Tongue (tissue), 2 donors: ENCODE data around the gene PPP6R2. TPM values are rescaled to one million over a fixed set of nuclear protein-coding genes. Genes with fewer than 3 reads are reported as not detected.
"Not testable (repeated sequence)": the region's sequence is repeated elsewhere in the genome, so short reads cannot be mapped to it uniquely, and the experiment has no call there.

ENCODE experiments used
- DNase-seq: peaks from one replicate; pipeline ENCODE4 v3.0.0-alpha.2; 2015
- total RNA-seq: library from RNA; depleted of rRNA; stranded (reverse); fragments of >200 nt; gene quantifications from one replicate; pipeline ENCODE4 v1.2.3, GENCODE V29; 2014

Gene PPP6R2
- total RNA-seq, 1 donor from 2014 or later: 49.5 TPM

DNA sequence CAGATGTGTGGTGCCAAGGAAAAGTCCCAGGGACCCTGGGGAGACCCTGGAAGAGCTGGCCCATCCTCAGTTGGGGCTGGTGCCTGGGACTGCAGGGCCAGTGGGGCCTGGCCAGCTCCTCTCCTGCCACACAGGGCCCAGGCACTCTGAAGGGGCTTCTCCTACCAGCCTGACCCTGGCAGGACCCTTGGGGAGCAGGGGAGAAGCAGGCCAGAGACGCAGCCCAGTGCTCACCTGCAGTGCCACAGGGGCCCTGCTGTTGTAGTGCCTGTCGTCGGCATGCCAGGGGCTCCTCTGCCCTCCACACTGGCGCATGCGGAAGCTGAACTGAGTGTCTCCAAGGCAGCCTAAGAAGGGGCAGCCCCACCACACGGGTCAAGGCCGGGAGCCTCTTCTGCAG lies 25.5 kb upstream of the PPP6R2 start:
- no peak for DNase-seq

DNA sequence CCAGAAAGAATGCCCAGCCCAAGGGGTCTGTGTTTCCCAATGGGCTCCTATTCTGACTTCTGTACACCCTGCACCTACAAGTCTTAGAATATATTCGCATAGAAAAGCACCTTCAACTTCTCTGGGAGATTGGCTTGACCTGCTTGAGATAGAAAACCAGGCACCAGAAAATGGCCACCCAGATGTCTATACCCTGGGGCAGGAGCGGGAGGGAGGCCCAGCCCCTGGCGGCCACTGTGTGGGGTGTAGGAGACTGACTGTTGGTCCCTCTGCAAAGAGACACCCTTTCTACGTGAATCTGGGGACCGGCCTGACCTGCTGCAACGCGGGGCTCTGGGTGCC lies 24.8 kb upstream of the PPP6R2 start:
- DNase-seq: no peak

DNA sequence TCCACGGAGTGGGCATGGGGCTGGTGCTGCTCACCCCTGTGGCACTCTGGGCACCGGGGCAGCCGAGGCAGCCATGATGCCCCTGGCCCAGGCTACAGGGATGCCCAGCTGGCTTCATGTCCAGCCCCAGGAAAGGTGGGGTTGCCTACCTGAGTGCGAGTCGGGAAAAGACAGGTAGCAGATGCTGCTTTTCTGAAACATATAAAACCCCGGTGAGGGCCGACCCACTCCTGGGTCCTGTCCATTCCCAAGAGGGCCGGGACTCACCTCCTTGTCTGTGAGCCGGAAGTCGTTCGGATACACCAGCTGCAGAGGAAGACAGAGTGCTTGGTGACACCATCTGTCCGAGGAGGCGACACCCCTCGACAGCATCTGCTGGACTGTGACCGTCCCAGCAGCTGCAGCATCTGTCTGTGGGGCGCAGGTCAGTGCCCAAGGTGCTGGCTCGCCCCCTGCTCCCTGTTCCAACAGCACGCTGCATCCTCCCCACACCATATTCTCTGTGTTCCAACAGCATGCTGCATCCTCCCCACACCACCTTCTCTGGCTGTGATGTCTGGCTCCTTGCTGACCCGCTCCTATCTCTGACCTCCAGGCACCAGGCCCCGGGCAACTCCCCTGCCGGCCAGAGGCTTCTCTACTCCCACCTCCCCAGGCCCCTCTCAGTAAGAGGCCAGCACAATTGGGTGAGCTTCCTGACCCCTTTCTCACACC lies 24.3 kb upstream of the PPP6R2 start:
- no peak for DNase-seq

DNA sequence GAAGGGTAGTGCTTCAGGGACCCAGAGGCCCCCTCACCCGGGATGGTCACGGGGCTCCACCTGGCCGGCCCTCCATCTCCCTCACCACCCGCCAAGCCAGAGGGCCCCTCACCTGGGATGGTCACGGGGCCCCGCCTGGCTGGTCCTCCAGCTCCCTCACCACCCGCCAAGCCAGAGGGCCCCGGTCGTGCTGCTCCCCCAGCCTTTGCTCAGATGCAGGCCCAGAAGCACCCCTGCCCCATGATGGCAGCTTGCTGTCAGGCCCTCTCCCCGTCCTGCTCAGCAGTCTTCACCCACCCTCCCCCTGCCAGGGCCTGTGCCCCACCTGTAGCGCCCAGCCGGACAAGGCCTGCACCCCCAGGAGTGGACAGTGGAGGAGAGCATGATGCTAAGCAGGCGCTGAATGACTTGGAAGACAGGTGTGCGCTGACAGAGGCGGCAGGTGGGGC lies 23.6 kb upstream of the PPP6R2 start:
- DNase-seq: no peak

DNA sequence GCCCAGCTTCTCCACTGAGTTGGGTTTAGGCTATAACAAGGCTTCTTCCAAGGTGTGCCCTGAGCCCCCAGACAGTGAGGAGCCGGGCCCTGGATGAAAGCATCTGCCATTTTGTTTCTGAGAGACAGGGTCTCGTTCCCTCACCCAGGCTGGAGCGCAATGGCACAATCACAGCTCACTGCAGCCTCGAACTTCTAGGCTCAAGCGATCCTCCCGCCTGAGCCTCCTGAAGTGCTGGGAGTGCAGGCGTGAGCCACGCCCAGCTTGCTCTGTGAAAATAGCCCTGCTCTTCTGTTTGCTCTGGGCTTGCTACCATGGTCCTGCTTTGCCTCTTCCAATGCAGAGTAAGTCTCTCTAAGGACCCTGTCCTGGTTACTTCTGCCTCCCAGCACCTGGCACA lies 23.0 kb upstream of the PPP6R2 start:
- DNase-seq: no peak

DNA sequence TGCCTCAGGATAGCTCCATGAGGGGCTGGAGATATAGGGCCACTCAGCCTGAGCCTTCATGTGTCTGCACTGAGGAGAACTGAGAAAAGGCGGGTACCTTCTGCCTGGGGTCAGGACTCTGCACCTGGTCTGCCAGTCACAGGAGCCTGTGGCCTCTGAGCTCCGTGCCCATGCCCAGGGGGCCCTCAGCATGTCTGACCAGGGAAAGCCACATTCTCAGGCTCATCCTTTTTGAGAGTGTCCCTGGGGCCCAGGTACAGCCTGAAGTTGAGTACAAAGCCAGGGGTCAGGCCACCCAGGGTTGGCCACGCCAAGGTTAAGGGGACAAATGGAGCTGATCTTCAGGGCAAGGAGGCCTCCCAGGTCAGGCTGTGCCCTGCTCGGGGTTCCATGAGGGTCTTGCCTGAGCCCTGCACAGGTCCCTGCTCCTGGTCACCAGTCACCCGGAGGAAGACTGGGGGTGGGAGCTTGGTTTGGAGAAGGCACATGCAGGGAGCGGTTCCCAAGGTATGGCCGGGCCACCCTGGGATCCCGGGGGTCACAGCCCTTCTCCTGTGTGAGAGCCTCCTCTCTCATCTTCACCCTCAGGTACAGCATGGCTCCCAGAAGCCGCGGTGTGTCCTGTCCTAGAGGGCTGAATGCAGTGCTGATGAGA lies 22.3 kb upstream of the PPP6R2 start:
- no peak for DNase-seq

DNA sequence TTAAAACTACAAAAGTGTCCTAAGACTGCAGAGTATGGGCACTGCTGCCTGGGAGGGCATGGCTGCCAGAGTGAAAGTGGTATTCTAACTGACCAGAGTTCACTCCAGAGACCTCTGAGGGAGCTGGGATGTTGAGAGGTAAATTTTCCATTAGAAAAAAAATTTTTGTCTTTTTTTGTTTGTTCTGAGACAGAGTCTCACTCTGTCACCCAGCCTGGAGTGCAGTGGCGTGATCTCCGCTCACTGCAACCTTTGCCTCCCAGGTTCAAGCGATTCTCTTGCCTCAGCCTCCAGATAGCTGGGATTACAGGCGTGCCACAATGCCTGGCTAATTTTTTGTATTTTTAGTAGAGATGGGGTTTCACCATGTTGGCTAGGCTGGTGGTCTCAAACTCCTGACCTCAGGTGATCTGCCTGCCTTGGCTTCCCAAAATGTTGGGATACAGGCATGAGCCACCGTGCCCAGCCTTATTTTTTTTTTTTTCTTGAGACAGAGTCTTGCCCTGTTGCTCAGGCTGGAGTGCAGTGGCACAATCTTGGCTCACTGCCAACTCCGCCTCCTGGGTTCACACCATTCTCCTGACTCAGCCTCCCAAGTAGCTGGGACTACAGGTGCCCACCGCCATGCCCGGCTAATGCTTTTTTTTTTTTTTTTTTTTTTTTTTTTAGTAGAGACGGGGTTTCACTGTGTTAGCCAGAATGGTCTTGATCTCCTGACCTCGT lies 20.6 kb upstream of the PPP6R2 start:
- not testable (repeated sequence) for DNase-seq

DNA sequence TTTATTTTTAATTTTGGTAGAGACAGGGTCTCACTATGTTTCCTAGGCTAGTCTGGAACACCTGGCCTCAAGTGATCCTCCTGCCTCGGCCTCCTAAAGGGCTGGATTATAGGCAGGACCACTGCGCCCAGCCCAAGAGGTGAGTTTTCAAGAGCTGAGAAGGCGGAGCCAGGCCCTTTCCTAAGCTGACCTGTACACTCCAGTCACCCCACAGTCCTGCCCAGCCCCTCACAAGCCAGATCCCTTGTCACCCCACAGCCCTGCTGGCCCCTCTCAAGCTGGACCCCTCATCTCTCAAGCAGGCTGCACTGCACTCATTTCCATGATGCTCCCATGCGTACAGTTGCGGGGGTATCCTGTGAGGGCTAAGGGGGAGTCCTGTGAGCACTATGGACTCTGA lies 19.2 kb upstream of the PPP6R2 start:
- DNase-seq: no peak

DNA sequence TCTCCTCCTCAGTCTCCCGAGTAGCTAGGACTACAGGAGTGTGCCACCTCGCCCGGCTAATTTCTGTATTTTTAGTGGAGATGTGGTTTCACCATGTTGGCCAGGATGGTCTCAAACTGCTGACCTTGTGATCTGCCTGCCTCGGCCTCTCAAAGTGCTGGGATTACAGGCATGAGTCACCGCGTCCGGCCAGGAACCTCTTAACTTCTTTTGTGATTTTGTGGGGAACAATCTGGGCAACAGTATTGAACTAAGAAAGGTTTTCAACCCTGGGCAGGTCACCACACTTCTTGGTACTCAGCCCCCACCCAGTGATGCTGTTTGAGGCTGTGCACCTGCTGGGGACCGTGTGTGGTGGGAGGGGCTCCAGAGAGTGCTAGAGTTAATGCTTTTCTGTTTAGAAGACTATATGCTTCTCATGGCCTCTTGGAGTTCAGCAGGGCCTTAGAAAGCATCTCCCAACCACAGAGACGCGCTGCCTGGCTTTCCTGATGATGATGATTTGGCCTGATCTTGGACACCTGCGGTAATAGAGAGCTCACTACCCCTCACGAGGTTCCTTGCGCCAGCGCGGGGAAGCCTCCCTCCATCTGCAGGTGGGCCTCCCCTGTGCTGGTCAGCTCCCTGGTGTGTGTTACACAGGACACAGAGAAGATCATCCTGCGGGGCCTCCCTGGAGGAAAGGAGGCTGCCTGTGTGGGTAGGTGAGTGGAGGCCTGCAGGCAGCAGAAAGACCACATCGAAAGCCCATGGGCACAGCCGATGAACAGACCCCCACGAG lies 17.5 kb upstream of the PPP6R2 start:
- no peak for DNase-seq

DNA sequence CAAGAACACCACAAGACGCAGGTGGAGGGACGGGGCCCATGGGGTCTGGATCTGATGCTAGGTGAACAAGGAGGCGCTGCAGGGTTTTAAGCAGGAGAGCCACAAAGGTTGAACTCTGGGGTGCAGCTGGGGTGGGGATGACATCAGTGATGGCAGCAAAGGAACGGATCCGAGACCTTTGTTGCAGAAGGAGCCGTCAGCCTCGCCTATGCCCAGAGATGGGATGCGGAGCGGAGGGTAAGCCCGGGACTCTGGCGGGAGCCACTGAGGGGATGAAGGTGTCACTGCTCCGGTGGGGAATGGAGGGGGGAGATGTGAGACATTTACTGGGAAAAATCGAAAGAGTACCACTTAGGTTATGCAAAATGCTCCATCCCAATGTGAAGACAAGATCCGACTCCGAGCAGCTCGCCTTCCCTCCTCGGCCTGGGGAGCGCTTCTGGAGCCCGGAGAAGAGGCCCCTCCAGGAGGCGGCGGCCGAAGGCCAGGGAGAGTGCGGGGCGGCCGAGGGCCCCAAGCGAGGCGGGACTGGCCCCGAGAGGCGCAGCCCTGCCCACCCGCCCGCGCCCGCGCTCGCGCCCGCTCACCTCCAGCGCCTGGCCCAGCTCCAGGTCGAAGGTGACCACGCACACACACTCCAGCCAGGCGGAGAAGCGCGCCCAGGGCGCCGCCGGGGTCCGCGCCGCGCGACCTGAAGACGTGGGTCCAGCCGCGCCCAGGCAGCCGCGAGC lies 16.7 kb upstream of the PPP6R2 start:
- DNase-seq: peak; percentile 32

DNA sequence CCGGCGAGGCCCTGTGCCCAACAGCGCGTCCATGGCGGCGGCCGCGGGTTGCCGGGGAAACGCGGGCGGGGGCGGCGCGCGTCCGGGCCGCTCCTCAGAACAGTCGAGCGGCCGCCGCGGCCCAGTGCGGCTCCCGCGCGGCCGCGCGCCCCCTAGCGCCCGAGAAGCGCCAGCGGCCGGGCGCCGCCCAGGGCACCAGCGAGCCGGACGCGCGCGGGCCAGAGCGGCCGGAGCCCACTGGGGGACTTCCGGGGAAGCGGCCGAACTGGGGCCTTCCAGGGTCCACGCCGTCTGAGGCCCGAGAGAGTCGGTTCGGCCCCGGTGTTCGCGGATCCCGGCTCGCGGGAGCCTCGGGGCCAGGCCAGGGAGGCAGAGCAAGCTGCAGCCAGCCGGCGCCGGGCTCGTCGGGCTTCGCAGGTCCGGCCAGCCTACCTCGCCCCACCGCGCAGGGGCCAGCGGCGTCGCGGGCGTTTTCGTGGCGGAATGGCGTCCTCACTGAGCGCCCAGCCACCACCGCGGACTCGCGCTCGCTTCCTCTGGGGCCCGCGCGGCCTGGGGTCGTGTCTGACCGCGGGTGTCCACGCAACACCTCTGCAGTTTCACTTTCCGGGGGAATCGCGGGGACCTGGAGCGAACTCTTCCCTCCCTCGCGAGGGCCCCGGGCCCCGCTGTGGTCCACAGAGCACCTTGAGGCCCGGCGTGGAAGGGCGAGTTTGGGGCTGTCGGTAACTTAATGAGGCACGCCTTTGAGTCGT lies 16.0 kb upstream of the PPP6R2 start, which contains the start of gene DENND6B:
DENND6B (minus strand) TSS at position 57 of the 755 bp plus-strand sequence; CDS start at position 33, 24 bp downstream.
- DNase-seq: peak; percentile 93

DNA sequence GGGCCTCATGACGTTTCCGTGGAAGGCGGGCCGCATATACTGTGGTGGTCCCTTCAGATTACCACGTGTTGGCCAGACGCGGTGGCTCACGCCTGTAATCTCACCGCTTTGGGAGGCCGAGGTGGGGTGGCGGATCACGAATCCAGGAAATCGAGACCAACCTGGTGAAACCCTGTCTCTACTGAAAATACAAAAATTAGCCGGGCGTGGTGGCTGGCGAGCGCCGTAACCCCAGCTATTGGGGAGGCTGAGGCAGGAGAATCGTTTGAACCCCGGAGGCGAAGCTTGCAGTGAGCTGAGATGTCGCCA lies 15.5 kb upstream of the PPP6R2 start:
- no peak for DNase-seq

DNA sequence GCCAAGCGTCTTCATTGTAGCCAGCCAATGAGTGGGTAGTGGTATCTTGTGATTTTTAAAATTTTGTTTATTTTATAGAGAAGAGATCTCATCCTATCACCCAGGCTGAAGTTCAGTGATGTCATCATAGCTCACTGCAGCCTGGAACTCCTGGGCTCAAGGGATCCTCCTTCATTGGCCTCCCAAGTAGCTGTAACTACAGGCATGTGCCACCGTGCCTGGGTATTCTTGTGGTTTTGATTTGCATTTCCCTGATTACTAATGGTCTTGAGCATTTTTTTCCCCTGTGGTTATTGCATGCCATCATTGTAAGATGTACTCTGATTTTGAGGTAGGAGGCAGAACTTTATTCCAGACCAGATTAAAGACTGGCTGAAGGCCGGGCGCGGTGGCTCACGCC lies 13.9 kb upstream of the PPP6R2 start:
- DNase-seq: no peak

DNA sequence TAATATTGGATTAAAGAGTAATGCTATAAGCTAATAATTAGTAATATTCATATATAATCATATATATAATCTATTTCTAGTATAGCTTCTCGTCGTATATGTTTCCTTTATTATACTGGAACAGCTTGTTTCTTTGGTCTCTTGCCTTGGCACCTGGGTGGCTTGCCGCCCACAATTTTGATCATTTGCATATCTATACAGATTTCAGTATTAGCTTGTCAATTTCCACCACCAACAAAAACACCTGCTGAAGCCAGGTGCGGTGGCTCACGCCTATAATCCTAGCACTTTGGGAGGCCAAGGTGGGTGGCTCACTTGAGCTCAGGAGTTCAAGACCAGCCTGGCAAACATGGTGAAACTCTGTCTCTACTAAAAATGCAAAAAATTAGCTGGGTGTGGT lies 8.7 kb upstream of the PPP6R2 start:
- DNase-seq: not testable (repeated sequence)

DNA sequence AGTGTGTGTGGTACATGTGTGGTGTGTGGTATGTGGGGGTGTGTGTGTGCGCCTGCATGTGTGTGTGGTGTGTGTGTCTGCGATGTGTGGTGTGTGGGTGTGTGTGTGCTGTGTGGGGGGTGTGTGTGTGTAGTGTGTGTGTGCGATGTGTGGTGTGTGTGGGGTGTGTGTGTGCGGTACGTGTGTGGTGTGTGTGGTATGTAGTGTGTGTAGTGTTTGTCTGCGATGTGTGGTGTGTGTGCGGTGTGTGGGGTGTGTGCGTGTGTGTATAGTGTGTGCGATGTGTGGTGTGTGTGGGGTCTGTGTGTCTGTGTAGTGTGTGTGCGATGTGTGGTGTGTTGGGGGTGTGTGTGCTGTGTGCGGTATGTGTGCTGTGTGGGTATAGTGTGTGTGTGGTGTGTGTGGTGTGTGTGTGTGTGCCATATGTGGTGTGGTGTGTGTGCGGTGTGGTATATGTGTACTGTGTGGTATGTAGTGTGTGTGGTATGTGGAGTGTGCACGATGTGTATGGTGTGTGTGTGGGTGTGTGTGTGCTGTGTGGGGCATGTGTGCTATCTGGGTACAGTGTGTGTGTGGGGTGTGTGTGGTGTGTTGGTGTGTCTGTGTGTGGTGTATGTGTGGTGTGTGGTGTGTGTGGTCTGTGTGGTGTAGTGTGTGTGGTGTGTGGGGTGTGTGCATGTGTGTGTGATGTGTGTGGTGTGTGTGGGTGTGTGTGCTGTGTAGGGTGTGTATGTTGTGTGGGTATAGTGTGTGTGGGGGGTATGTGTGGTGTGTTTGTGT lies 5.7 kb upstream of the PPP6R2 start:
- no peak for DNase-seq

DNA sequence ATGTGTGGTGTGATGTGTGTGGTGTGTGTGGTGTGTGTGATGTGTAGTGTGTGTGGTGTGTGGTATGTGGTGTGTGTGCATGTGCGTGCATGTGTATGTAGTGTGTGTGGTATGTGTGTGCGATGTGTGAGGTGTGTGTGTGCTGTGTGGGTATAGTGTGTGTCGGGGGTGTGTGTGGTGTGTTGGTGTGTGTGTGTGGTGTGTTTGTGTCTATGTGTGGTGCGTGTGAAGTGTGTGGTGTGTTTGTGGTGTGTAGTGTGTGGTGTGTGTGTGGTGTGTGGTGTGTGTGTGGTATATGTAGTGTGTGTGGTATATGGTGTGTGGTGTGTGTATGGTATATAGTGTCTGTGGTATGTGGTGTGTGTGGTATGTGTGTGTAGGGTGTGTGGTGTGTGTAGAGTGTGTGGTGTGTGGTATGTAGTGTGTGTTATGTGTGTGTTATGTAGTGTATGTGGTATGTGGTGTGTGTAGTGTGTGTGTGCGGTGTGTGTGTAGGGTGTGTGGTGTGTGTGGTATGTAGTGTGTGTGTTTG lies 5.0 kb upstream of the PPP6R2 start:
- DNase-seq: no peak

DNA sequence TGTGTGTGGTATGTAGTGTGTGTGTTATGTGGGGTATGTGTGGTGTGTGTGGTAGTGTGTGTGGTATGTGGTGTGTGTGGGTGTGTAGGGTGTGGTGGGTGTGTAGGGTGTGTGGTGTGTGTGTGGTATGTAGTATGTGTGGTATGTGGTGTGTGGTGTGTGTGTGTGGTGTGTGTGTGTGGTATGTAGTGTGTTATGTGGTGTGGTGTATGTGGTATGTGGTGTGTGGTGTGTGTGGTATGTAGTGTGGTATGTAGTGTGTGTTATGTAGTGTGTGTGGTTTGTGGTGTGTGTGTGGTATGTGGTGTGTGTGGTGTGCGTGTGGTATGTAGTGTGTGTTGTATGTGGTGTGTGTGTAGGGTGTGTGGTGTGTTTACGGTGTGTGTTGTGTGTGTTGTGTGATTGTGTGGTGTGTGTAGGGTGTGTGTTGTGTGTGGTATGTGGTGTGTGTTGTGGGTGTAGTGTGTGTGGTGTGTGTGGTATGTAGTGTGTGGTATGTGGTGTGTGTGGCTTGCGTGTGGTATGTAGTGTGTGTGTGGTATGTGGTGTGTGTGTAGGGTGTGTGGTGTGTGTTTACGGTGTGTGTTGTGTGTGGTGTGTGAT lies 4.2 kb upstream of the PPP6R2 start:
- DNase-seq: no peak

DNA sequence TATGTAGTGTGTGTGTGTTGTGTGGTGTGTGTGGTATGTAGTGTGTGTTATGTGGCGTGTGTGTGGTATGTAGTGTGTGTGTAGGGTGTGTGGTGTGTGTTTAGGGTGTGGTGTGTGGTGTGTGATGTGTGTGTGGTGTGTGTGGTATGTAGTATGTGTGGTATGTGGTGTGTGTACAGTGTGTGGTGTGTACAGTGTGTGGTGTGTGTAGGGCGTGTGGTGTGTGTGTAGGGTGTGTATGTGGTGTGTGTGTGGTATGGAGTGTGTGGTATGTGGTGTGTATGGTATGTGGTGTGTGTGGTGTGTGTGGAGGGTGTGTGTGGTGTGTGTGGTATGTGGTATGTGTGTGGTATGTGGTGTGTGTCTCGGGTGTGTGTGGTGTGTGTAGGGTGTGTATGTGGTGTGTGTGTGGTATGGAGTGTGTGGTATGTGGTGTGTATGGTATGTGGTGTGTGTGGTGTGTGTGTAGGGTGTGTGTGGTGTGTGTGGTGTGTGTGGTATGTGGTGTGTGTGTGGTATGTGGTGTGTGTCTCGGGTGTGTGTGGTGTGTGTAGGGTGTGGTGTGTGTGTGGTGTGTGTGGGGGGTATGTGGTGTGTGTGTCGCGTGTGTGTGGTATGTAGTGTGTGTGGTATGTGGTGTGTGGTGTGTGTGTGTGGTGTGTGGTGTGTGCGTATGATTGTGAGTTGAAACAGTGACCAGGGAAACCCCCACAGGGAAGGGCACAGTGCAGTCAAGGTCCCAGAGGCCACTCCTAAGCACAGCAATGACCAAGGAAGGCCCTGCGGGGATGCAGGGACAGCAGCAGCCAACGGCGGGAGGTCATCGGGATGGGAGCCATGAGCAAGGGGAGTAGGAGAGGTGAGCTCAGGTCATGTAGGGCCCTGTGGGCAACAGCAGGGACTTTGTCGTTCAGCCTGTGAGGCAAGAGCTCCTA lies 2.9 kb upstream of the PPP6R2 start:
- no peak for DNase-seq
